NCI-H1092 (cell line): ENCODE results near the gene SBK3.
"Not testable (repeated sequence)": the region's sequence is repeated elsewhere in the genome, so short reads cannot be mapped to it uniquely, and the experiment has no call there.

ENCODE experiments used
- DNase-seq: peaks from one replicate; lab custom pipeline; 2025; lab: John Stamatoyannopoulos, UW

SBK3 gene

GRCh38 chr19:55545443-55545842 is at the start of gene SBK3:
SBK3 (minus strand) TSS chr19:55545543; CDS start chr19:55545543, 0 bp downstream.
- DNase-seq, result no peak

- no peak for DNase-seq
These were observed 47.9 kb upstream of the SBK3 start for GRCh38 chr19:55593096-55593772.

- no peak for DNase-seq
These were observed 47.2 kb upstream of the SBK3 start for GRCh38 chr19:55592391-55593090.

- DNase-seq, result no peak
These were observed 46.2 kb upstream of the SBK3 start for GRCh38 chr19:55591555-55591954.

GRCh38 chr19:55590617-55591016 is 45.3 kb upstream of the SBK3 start:
- no peak for DNase-seq

GRCh38 chr19:55590109-55590508 is 44.8 kb upstream of the SBK3 start:
- DNase-seq, result no peak

GRCh38 chr19:55588738-55589137 is 43.4 kb upstream of the SBK3 start:
- no peak for DNase-seq

- peak; percentile 93 for DNase-seq
These were observed 41.8 kb upstream of the SBK3 start for GRCh38 chr19:55586976-55587668.

- DNase-seq, result peak; percentile 63
These were observed 40.5 kb upstream of the SBK3 start for GRCh38 chr19:55585658-55586339.

- no peak for DNase-seq
These were observed 39.5 kb upstream of the SBK3 start for GRCh38 chr19:55584871-55585270.

GRCh38 chr19:55583897-55584296 is 38.6 kb upstream of the SBK3 start:
- not testable (repeated sequence) for DNase-seq

GRCh38 chr19:55582284-55582683 is 36.9 kb upstream of the SBK3 start:
- not testable (repeated sequence) for DNase-seq

GRCh38 chr19:55581823-55582223 is 36.5 kb upstream of the SBK3 start:
- DNase-seq, result no peak

- DNase-seq, result no peak
These were observed 35.9 kb upstream of the SBK3 start for GRCh38 chr19:55581145-55581822.

GRCh38 chr19:55580628-55581144 is 35.3 kb upstream of the SBK3 start, which contains the start of gene ZNF579:
ZNF579 (minus strand) TSS chr19:55580848; CDS start chr19:55579639, 1,209 bp downstream.
- DNase-seq, result peak; percentile 77

GRCh38 chr19:55579766-55580621 is 34.7 kb upstream of the SBK3 start:
- DNase-seq, result no peak

GRCh38 chr19:55578761-55579747 is 33.7 kb upstream of the SBK3 start:
- DNase-seq, result no peak

- no peak for DNase-seq
These were observed 32.9 kb upstream of the SBK3 start for GRCh38 chr19:55578031-55578760.

- no peak for DNase-seq
These were observed 31.4 kb upstream of the SBK3 start for GRCh38 chr19:55576746-55577145.
